NCI-H1417 (cell line): ENCODE measurements around the gene XBP1.
A peak's percentile ranks its signal among the peaks of the same experiment; 100 is the strongest.
"Not testable (repeated sequence)": the region's sequence is repeated elsewhere in the genome, so short reads cannot be mapped to it uniquely, and the experiment has no call there.

Experiments
- DNase-seq, 3 experiments: peaks; one replicate each; lab custom pipeline; 2025; lab: John Stamatoyannopoulos, UW

The XBP1 gene

GRCh38 chr22:28792491-28793383 lies 7.6 kb downstream of the XBP1 start:
- DNase-seq: no peak

GRCh38 chr22:28791841-28792490 lies 8.4 kb downstream of the XBP1 start:
- peak in 1 of 3 experiments; percentile 35 for DNase-seq

- no peak for DNase-seq
These were observed 9.2 kb downstream of the XBP1 start for GRCh38 chr22:28791124-28791523.

- DNase-seq: peak in 1 of 3 experiments; percentile 2
These were observed 11.8 kb downstream of the XBP1 start for GRCh38 chr22:28788601-28789000.

GRCh38 chr22:28783786-28784671 lies 16.3 kb downstream of the XBP1 start:
- DNase-seq: no peak

GRCh38 chr22:28780296-28780695 lies 20.1 kb downstream of the XBP1 start:
- DNase-seq: no peak

- no peak for DNase-seq
These were observed 20.5 kb downstream of the XBP1 start for GRCh38 chr22:28779833-28780232.

- DNase-seq: no peak
These were observed 26.0 kb downstream of the XBP1 start for GRCh38 chr22:28774378-28774777.

- DNase-seq: peak in 1 of 3 experiments; percentile 26
These were observed 26.9 kb downstream of the XBP1 start for GRCh38 chr22:28773461-28773867.

- DNase-seq: peak; percentile 83 to 94 (median 89)
These were observed 27.5 kb downstream of the XBP1 start, which contains the start of gene CCDC117 for GRCh38 chr22:28772633-28773460. CCDC117 (plus strand) TSS chr22:28772695; CDS start chr22:28772850, 155 bp downstream.

GRCh38 chr22:28771195-28771791 lies 29.1 kb downstream of the XBP1 start:
- DNase-seq: no peak

GRCh38 chr22:28769394-28770085 lies 30.8 kb downstream of the XBP1 start:
- DNase-seq: no peak

- DNase-seq: peak in 1 of 3 experiments; percentile 2
These were observed 31.5 kb downstream of the XBP1 start for GRCh38 chr22:28768701-28769393.

GRCh38 chr22:28766628-28767027 lies 33.7 kb downstream of the XBP1 start:
- no peak for DNase-seq

GRCh38 chr22:28762000-28762399 lies 38.4 kb downstream of the XBP1 start:
- not testable (repeated sequence) for DNase-seq

- DNase-seq: no peak
These were observed 39.0 kb downstream of the XBP1 start for GRCh38 chr22:28761449-28761755.

GRCh38 chr22:28759861-28760560 lies 40.4 kb downstream of the XBP1 start:
- DNase-seq: peak; percentile 30 to 73 (median 33)

- not testable (repeated sequence) for DNase-seq
These were observed 45.9 kb downstream of the XBP1 start for GRCh38 chr22:28754512-28754911.

GRCh38 chr22:28750471-28750881 lies 49.9 kb downstream of the XBP1 start:
- no peak for DNase-seq
